SK-N-SH (cell line): ENCODE results near the gene SGF29. TPM values are rescaled to one million over a fixed set of nuclear protein-coding genes. Genes with fewer than 3 reads are reported as not detected.

Source experiments
- CTCF ChIA-PET: fragments of 300-600, 350-600 bp; formaldehyde crosslinking; extraction: SDS; loops from one replicate; lab custom pipeline; 2021; lab: Yijun Ruan, JAX
- POLR2A ChIA-PET: fragments of 350-600 bp; sonication (Branson Sonifier 250); formaldehyde crosslinking; extraction: SDS; loops from one replicate; lab custom pipeline; 2020; ENCODE audit warnings: antibody characterized with exemption, inconsistent platforms; lab: Yijun Ruan, JAX
- DNase-seq: peaks from one replicate; pipeline ENCODE4 v3.0.0; 2012
- H2AFZ ChIP-seq: fragments of 200-600 bp; sonication (generic); 2 replicates; pipeline ENCODE4 v1.8.1; 2016; ENCODE audit warnings: antibody characterized with exemption, mild to moderate bottlenecking, low read depth
- H3F3A ChIP-seq: fragments of 200-600 bp; sonication (generic); replicated peaks from 2 replicates; pipeline ENCODE3; 2016; ENCODE audit warnings: antibody characterized with exemption, mild to moderate bottlenecking; ENCODE audit not compliant: insufficient read depth
- H3K27ac ChIP-seq, 2 experiments: fragments of 200-500 bp in 1 of 2; fragments of 200-600 bp in 1 of 2; sonication (Bioruptor generic) in 1 of 2; sonication (generic), shearing (Covaris generic) in 1 of 2; 2 replicates each; pipeline versions ENCODE4 v1.5.1 to v1.6.1; 2014 to 2016; ENCODE audit warnings: low read depth in 2 of 2, inconsistent platforms in 1 of 2, low read length in 1 of 2, mild to moderate bottlenecking in 1 of 2, mixed read lengths in 1 of 2
- H3K27me3 ChIP-seq: fragments of 200-600 bp; sonication (generic), shearing (Covaris generic); 2 replicates; pipeline ENCODE4 v1.6.1; 2016; ENCODE audit warnings: mixed run types; ENCODE audit not compliant: insufficient read depth
- H3K36me3 ChIP-seq, 2 experiments: fragments of 200-500 bp in 1 of 2; fragments of 200-600 bp in 1 of 2; sonication (Bioruptor generic) in 1 of 2; sonication (generic) in 1 of 2; replicated peaks in 1 of 2; 2 replicates each; pipeline versions ENCODE3 to v1.5.1; 2014 to 2016; ENCODE audit warnings: low read length in 1 of 2, mild to moderate bottlenecking in 1 of 2; ENCODE audit not compliant: insufficient read depth in 2 of 2, control insufficient read depth in 1 of 2
- H3K4me1 ChIP-seq, 2 experiments: fragments of 200-500 bp in 1 of 2; fragments of 200-600 bp in 1 of 2; sonication (Bioruptor generic) in 1 of 2; sonication (generic), shearing (Covaris generic) in 1 of 2; 2 replicates each; pipeline versions ENCODE4 v1.5.1 to v1.6.1; 2014 to 2016; ENCODE audit warnings: low read depth in 1 of 2, low read length in 1 of 2, mixed run types in 1 of 2; ENCODE audit not compliant: insufficient read depth in 2 of 2, control insufficient read depth in 1 of 2
- H3K4me2 ChIP-seq: fragments of 200-600 bp; sonication (generic), shearing (Covaris generic); 2 replicates; pipeline ENCODE4 v1.6.1; 2017; ENCODE audit warnings: mixed run types
- H3K4me3 ChIP-seq, 2 experiments: fragments of 200-500 bp in 1 of 2; fragments of 200-600 bp in 1 of 2; sonication (Bioruptor generic) in 1 of 2; sonication (generic), shearing (Covaris generic) in 1 of 2; 2 replicates each; pipeline versions ENCODE4 v1.5.1 to v1.8.1; 2014 to 2016; ENCODE audit warnings: low read depth in 2 of 2, inconsistent platforms in 1 of 2, low read length in 1 of 2, mild to moderate bottlenecking in 1 of 2, mixed read lengths in 1 of 2, moderate library complexity in 1 of 2
- H3K79me2 ChIP-seq: fragments of 200-600 bp; sonication (generic); 2 replicates; pipeline ENCODE4 v1.8.1; 2017; ENCODE audit warnings: mild to moderate bottlenecking; ENCODE audit not compliant: insufficient read depth
- H3K9ac ChIP-seq: fragments of 200-600 bp; sonication (generic); 2 replicates; pipeline ENCODE4 v1.6.1; 2017; ENCODE audit warnings: mixed run types
- H3K9me2 ChIP-seq: fragments of 200-600 bp; sonication (generic); 2 replicates; pipeline ENCODE4 v1.6.1; 2017; ENCODE audit warnings: mixed run types
- H3K9me3 ChIP-seq: fragments of 200-600 bp; sonication (generic); 2 replicates; pipeline ENCODE4 v1.6.1; 2017; ENCODE audit warnings: mixed run types, mild to moderate bottlenecking, moderate library complexity
- H4K20me1 ChIP-seq: fragments of 200-600 bp; sonication (generic); 2 replicates; pipeline ENCODE4 v1.6.1; 2017; ENCODE audit warnings: mild to moderate bottlenecking, mixed run types; ENCODE audit not compliant: insufficient read depth
- CTCF ChIP-seq: fragments of 200-600 bp; sonication (generic); IDR thresholded peaks from 2 replicates; pipeline ENCODE4 v1.6.1; 2017; ENCODE audit warnings: antibody characterized with exemption, mild to moderate bottlenecking, moderate library complexity
- EZH2phosphoT487 ChIP-seq: fragments of 200-600 bp; sonication (generic); IDR thresholded peaks from 2 replicates; pipeline ENCODE4 v1.6.1; 2017; ENCODE audit warnings: low read depth, mixed run types, mild to moderate bottlenecking, antibody characterized with exemption, moderate library complexity, borderline replicate concordance
- FOSL2 ChIP-seq: IDR thresholded peaks from 2 replicates; pipeline ENCODE4 v1.4.0; 2012; ENCODE audit warnings: low read depth, mild to moderate bottlenecking, moderate library complexity, borderline replicate concordance
- POLR2AphosphoS5 ChIP-seq: IDR thresholded peaks from 2 replicates; pipeline ENCODE4 v1.6.1; 2012; ENCODE audit warnings: low read depth, low read length
- RAD21 ChIP-seq: IDR thresholded peaks from 2 replicates; pipeline ENCODE4 v1.6.1; 2012; ENCODE audit warnings: mild to moderate bottlenecking, low read length
- RXRA ChIP-seq: IDR thresholded peaks from 2 replicates; pipeline ENCODE4 v1.4.0; 2012; ENCODE audit warnings: low read depth, mild to moderate bottlenecking, borderline replicate concordance
- SIN3A ChIP-seq: IDR thresholded peaks from 2 replicates; pipeline ENCODE4 v1.6.1; 2012; ENCODE audit warnings: low read depth, mild to moderate bottlenecking, low read length, moderate library complexity, borderline replicate concordance
- SMC3 ChIP-seq: IDR thresholded peaks from 2 replicates; pipeline ENCODE4 v1.6.1; 2012; ENCODE audit warnings: low read depth, low read length, improper control_type of control experiment
- TCF12 ChIP-seq: IDR thresholded peaks from 2 replicates; pipeline ENCODE4 v1.4.0; 2012
- WGBS: methylation state at CpG from one replicate; pipeline ENCODE4 v1.1.6; 2017; ENCODE audit warnings: low lambda C conversion rate; 5-methylcytosine and 5-hydroxymethylcytosine counted together
- polyA plus RNA-seq, 3 experiments: library from polyadenylated mRNA; depleted of rRNA; stranded (reverse); fragments of >200 nt; gene quantifications; 2 replicates each; pipeline ENCODE4 v1.2.3, GENCODE V29; 2012
- TF ChIP-seq, protein P1 (sequence below): IDR thresholded peaks from 2 replicates; pipeline ENCODE4 v1.4.0; 2012; ENCODE audit warnings: low read depth, borderline replicate concordance

SGF29 gene
- polyA plus RNA-seq, 1 of the 3 experiments (the other 2 are of a cell fraction): 4.6 TPM

DNA sequence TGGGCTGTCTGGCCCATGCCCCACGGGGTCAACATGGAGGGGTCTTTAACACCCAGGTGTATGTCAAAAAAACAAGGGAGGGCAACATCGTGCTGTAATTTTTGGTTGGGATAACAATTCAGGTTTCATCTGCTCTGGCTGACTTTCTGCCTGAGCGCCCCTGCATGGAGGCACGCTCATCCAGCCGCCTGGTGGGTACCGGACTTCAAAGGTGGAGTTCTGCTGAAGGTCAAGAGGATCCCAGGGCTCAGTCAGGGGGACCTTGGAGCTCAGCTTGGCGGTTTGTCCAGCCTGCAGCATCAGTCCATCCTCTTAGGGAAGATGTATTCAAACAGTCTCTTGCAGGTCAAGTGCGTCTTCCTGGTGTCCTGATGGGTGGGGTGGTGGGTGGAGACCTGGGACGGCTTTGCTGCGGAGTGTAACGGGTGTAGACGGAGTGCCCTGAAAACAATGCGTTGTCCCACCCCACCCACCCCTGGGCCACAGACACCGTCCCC lies 5.4 kb upstream of the SGF29 start:
- no peaks in the 10 kb centered on the region for H3K27me3 ChIP-seq
- no peaks in the 10 kb centered on the region for H3K79me2 ChIP-seq
- no peaks in the 10 kb centered on the region for H3K9me2 ChIP-seq
- H3K27ac ChIP-seq: no peak overlapping the region
- peaks cover 6% of the 10 kb centered on the region for H3F3A ChIP-seq
- H2AFZ ChIP-seq: no peak overlapping the region
- no peak for DNase-seq
- H3K36me3 ChIP-seq: no peaks in the 10 kb centered on the region
- CTCF ChIA-PET: interaction anchor here (1.5 kb wide), 1 partner anchor 13 kb away, joined by 3 read pairs; no protein-coding TSS in a partner anchor
- H3K4me3 ChIP-seq: no peak overlapping the region
- no peaks in the 10 kb centered on the region; a peak in 1 of 4 replicates for H3K4me1 ChIP-seq
- H3K9ac ChIP-seq: no peak overlapping the region
- TF ChIP-seq TCF12 (no peak), POLR2AphosphoS5 (no peak)
- TF ChIP-seq, protein P1, sequence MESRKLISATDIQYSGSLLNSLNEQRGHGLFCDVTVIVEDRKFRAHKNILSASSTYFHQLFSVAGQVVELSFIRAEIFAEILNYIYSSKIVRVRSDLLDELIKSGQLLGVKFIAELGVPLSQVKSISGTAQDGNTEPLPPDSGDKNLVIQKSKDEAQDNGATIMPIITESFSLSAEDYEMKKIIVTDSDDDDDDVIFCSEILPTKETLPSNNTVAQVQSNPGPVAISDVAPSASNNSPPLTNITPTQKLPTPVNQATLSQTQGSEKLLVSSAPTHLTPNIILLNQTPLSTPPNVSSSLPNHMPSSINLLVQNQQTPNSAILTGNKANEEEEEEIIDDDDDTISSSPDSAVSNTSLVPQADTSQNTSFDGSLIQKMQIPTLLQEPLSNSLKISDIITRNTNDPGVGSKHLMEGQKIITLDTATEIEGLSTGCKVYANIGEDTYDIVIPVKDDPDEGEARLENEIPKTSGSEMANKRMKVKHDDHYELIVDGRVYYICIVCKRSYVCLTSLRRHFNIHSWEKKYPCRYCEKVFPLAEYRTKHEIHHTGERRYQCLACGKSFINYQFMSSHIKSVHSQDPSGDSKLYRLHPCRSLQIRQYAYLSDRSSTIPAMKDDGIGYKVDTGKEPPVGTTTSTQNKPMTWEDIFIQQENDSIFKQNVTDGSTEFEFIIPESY: no peak
- POLR2A ChIA-PET: no interaction called here
- H3K4me2 ChIP-seq: no peak overlapping the region
- no peaks in the 10 kb centered on the region for H3K9me3 ChIP-seq
- no peaks in the 10 kb centered on the region for H4K20me1 ChIP-seq
- WGBS: 82% methylated on average over 9 of the region's 14 CpGs

DNA sequence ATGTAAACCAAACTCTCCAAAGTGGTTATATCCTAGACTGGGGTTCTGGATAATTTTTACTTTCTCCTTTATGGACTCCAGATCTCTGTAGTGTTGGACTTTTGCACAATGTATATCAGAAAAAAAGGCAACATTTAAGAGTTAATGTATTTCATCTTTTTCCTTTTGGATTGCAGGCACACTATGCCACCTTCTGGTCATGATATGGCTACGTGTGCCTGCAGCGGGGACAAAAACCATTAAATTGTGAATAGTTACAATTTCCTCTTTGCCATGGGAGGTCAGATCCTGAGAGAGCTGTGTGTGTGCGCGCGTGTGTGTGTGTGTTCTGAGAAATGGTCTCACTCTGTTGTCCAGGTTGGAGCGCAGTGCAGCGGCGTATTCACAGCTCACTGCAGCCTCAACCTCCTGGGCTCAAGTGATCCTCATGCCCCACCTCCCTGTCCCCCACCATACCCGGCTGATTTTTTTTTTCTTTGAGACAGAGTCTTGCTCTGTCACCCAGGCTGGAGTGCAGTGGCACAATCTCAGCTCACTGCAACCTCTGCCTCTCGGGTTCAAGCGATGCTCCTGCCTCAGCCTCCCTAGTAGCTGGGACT lies 4.3 kb upstream of the SGF29 start:
- Histone ChIP-seq H3K9ac (no peak overlapping the region), H3K27ac (no peak overlapping the region), H3K4me2 (no peak overlapping the region), H4K20me1 (no peaks in the 10 kb centered on the region), H3F3A (peaks cover 6% of the 10 kb centered on the region), H3K9me3 (no peaks in the 10 kb centered on the region), H3K79me2 (0 out of 2 replicates have a peak, but pooled peaks cover under 1% of the 10 kb centered on the region), H3K27me3 (no peaks in the 10 kb centered on the region), H2AFZ (no peak overlapping the region), H3K9me2 (no peaks in the 10 kb centered on the region), H3K36me3 (no peaks in the 10 kb centered on the region), H3K4me1 (peaks cover 0 to under 1% of the 10 kb centered on the region in 2 experiments; a peak in 1 of 4 replicates), H3K4me3 (no peak overlapping the region)
- 52% methylated on average over 11 of the region's 11 CpGs for WGBS
- CTCF ChIA-PET: interaction anchor here (0.8 to 1.5 kb wide), 3 partner anchors 15 to 304 kb away, joined by 3 to 5 read pairs (median 3); no protein-coding TSS in a partner anchor
- POLR2A ChIA-PET: interaction anchor here (1.6 kb wide), 1 partner anchor 57 kb away, joined by 4 read pairs; the partner anchor contains the start of gene CLN3
- peak; percentile 41 for DNase-seq
- peak; percentile 70 for TF ChIP-seq RAD21
- TF ChIP-seq CTCF: peak; percentile 60
- peak; percentile 36; the same call in 1 of the 2 replicates for TF ChIP-seq SMC3
- TF ChIP-seq FOSL2: no peak
- no peak for TF ChIP-seq EZH2phosphoT487
- TF ChIP-seq SIN3A: no peak
- TF ChIP-seq RXRA: no peak
